ENCODE results near the gene UBN1.

GRCh38 chr16:4931381-4931780 lies 84.1 kb downstream of the UBN1 start:
- TF ChIP-seq CTCF (IDR thresholded peaks at IDR 0.05; ENCODE audit: insufficient read depth, low read depth, low read length) (no peak), EZH2 (IDR thresholded peaks at IDR 0.05; ENCODE audit: insufficient read depth, low read length) (no peak)
